GM23248 (cell line): Measurements from ENCODE around the gene FOXN3. TPM values are rescaled to one million over a fixed set of nuclear protein-coding genes. Genes with fewer than 3 reads are reported as not detected.

Experiments used
- DNase-seq: peaks from one replicate; pipeline ENCODE4 v3.0.0-alpha.2; 2015
- H2AFZ ChIP-seq: fragments of 200-600 bp; sonication (generic); 2 replicates; pipeline ENCODE4 v1.6.1; 2016; ENCODE audit warnings: antibody characterized with exemption
- H3F3A ChIP-seq: fragments of 200-600 bp; sonication (generic); 2 replicates; pipeline ENCODE4 v1.6.1; 2016; ENCODE audit warnings: mild to moderate bottlenecking, antibody characterized with exemption, mixed run types; ENCODE audit not compliant: insufficient read depth
- H3K27ac ChIP-seq: fragments of 200-600 bp; sonication (generic); 2 replicates; pipeline ENCODE4 v1.5.1; 2016; ENCODE audit warnings: mild to moderate bottlenecking
- H3K27me3 ChIP-seq: fragments of 200-600 bp; sonication (generic); replicated peaks from 2 replicates; pipeline ENCODE4 v1.6.1; 2016; ENCODE audit warnings: mild to moderate bottlenecking; ENCODE audit not compliant: insufficient read depth
- H3K36me3 ChIP-seq: fragments of 200-600 bp; sonication (generic); 2 replicates; pipeline ENCODE4 v1.6.1; 2016; ENCODE audit warnings: low read depth, mild to moderate bottlenecking
- H3K4me1 ChIP-seq: fragments of 200-600 bp; sonication (generic); 2 replicates; pipeline ENCODE4 v1.6.1; 2016; ENCODE audit warnings: mild to moderate bottlenecking; ENCODE audit not compliant: insufficient read depth
- H3K4me2 ChIP-seq: fragments of 200-600 bp; sonication (generic); one replicate; pipeline ENCODE4 v1.6.1; 2016; ENCODE audit warnings: mild to moderate bottlenecking; ENCODE audit not compliant: unreplicated experiment
- H3K4me3 ChIP-seq: fragments of 200-600 bp; sonication (generic); 2 replicates; pipeline ENCODE4 v1.5.1; 2016; ENCODE audit warnings: mild to moderate bottlenecking
- H3K79me2 ChIP-seq: fragments of 200-600 bp; sonication (generic); 2 replicates; pipeline ENCODE4 v1.6.1; 2016; ENCODE audit warnings: mild to moderate bottlenecking; ENCODE audit not compliant: insufficient read depth
- H3K9ac ChIP-seq: fragments of 200-600 bp; sonication (generic); 2 replicates; pipeline ENCODE4 v1.6.1; 2016; ENCODE audit warnings: mild to moderate bottlenecking
- H3K9me2 ChIP-seq: fragments of 200-600 bp; sonication (generic); 2 replicates; pipeline ENCODE4 v1.6.1; 2016; ENCODE audit warnings: mixed run types, mild to moderate bottlenecking, moderate library complexity; ENCODE audit not compliant: insufficient read depth
- H3K9me3 ChIP-seq: fragments of 200-600 bp; sonication (generic); one replicate; pipeline ENCODE4 v1.6.1; 2017; ENCODE audit warnings: low read depth
- H4K20me1 ChIP-seq: fragments of 200-600 bp; sonication (generic); 2 replicates; pipeline ENCODE4 v1.6.0; 2016; ENCODE audit not compliant: insufficient read depth
- EZH2 ChIP-seq: fragments of 200-600 bp; sonication (generic); IDR thresholded peaks from 2 replicates; pipeline ENCODE4 v1.6.1; 2018; ENCODE audit warnings: antibody characterized with exemption, mild to moderate bottlenecking; ENCODE audit not compliant: insufficient read depth, poor library complexity, severe bottlenecking
- EZH2phosphoT487 ChIP-seq: fragments of 200-600 bp; sonication (generic); IDR thresholded peaks from 2 replicates; pipeline ENCODE4 v1.6.1; 2018; ENCODE audit warnings: antibody characterized with exemption, moderate library complexity, mild to moderate bottlenecking, low read depth; ENCODE audit not compliant: insufficient read depth
- WGBS, 2 experiments: methylation state at CpG; one replicate each; pipeline ENCODE4 v1.1.6; 2015 to 2017; ENCODE audit warnings: low lambda C conversion rate in 2 of 2, low coverage in 1 of 2; ENCODE audit errors: missing lambda C conversion rate in 2 of 2; 5-methylcytosine and 5-hydroxymethylcytosine counted together
- in situ Hi-C: fragments of 300-500 bp; cut with MboI; formaldehyde crosslinking; loops from 2 replicates; pipeline ENCODE4 v1.15.0; 2020
- polyA plus RNA-seq: library from polyadenylated mRNA; unstranded; fragments of >200 nt; fragmentation: Nextera tagmentation; extraction: Ambion mirVana; gene quantifications from 2 replicates; pipeline ENCODE4 v1.2.1, GENCODE V29; 2016
- total RNA-seq: library from RNA; depleted of rRNA; stranded (reverse); fragments of >200 nt; shearing (Covaris generic); gene quantifications from 2 replicates; pipeline ENCODE4 v1.2.3, GENCODE V29; 2014

Gene FOXN3
- total and polyA plus RNA-seq, 2 experiments from 2014 or later = 18.6 to 19.0 TPM

- no peak for DNase-seq
- in situ Hi-C loops = no loop called here
- Histone ChIP-seq H3K9me2 (no peaks in the 10 kb centered on the region), H3K79me2 (no peaks in the 10 kb centered on the region), H3F3A (no peaks in the 10 kb centered on the region), H3K4me2 (no peak overlapping the region), H3K27ac (no peak overlapping the region), H3K9ac (no peak overlapping the region), H3K9me3 (no peaks in the 10 kb centered on the region), H3K27me3 (no peaks in the 10 kb centered on the region), H3K4me1 (no peaks in the 10 kb centered on the region), H3K4me3 (no peak overlapping the region), H2AFZ (no peak overlapping the region), H4K20me1 (no peaks in the 10 kb centered on the region), H3K36me3 (no peaks in the 10 kb centered on the region)
- no peak for TF ChIP-seq EZH2
- TF ChIP-seq EZH2phosphoT487 = no peak
- WGBS, 2 experiments = 89 to 93% methylated on average over 6 of the region's 6 CpGs
Observed at GRCh38 chr14:89129570-89129969, 287.5 kb downstream of the FOXN3 start.

GRCh38 chr14:89128311-89129026 is 288.6 kb downstream of the FOXN3 start:
- H3K9me2 ChIP-seq = no peaks in the 10 kb centered on the region
- H4K20me1 ChIP-seq = no peaks in the 10 kb centered on the region
- H3K9ac ChIP-seq = no peak overlapping the region
- H2AFZ ChIP-seq = no peak overlapping the region
- H3K9me3 ChIP-seq = no peaks in the 10 kb centered on the region
- no peak overlapping the region for H3K27ac ChIP-seq
- WGBS, 2 experiments = 86 to 90% methylated on average over 10 of the region's 10 CpGs
- no peak for TF ChIP-seq EZH2
- no peak for TF ChIP-seq EZH2phosphoT487
- H3K4me1 ChIP-seq = no peaks in the 10 kb centered on the region
- no peak for DNase-seq
- H3F3A ChIP-seq = no peaks in the 10 kb centered on the region
- no peak overlapping the region for H3K4me3 ChIP-seq
- H3K79me2 ChIP-seq = no peaks in the 10 kb centered on the region
- in situ Hi-C loops = no loop called here
- no peaks in the 10 kb centered on the region for H3K27me3 ChIP-seq
- H3K36me3 ChIP-seq = no peaks in the 10 kb centered on the region
- H3K4me2 ChIP-seq = no peak overlapping the region

- Histone ChIP-seq H3K9me3 (no peaks in the 10 kb centered on the region), H3K4me2 (no peak overlapping the region), H3K27ac (no peak overlapping the region), H3K36me3 (no peaks in the 10 kb centered on the region), H3F3A (no peaks in the 10 kb centered on the region), H3K9ac (no peak overlapping the region), H3K4me3 (no peak overlapping the region), H3K4me1 (no peaks in the 10 kb centered on the region), H2AFZ (no peak overlapping the region), H3K27me3 (peaks cover 6% of the 10 kb centered on the region; the same call in 1 of the 2 replicates), H4K20me1 (no peaks in the 10 kb centered on the region), H3K9me2 (no peaks in the 10 kb centered on the region), H3K79me2 (no peaks in the 10 kb centered on the region)
- no peak for TF ChIP-seq EZH2
- no peak for TF ChIP-seq EZH2phosphoT487
- no peak for DNase-seq
- 64 to 68% methylated on average over 4 of the region's 4 CpGs for WGBS, 2 experiments
- in situ Hi-C loops = no loop called here
Observed at GRCh38 chr14:89126461-89126860, 290.6 kb downstream of the FOXN3 start.

- Histone ChIP-seq H3K4me2 (no peak overlapping the region), H3K9me2 (no peaks in the 10 kb centered on the region), H3K27me3 (peaks cover 7% of the 10 kb centered on the region; the same call in 1 of the 2 replicates), H2AFZ (no peak overlapping the region), H3K9me3 (no peaks in the 10 kb centered on the region), H3K4me1 (no peaks in the 10 kb centered on the region), H3K36me3 (no peaks in the 10 kb centered on the region), H3K9ac (no peak overlapping the region), H3K27ac (no peak overlapping the region), H3K79me2 (no peaks in the 10 kb centered on the region), H4K20me1 (no peaks in the 10 kb centered on the region), H3F3A (no peaks in the 10 kb centered on the region), H3K4me3 (no peak overlapping the region)
- DNase-seq = peak; percentile 28
- WGBS, 2 experiments = 40 to 47% methylated on average over 4 of the region's 4 CpGs
- TF ChIP-seq EZH2 (no peak), EZH2phosphoT487 (no peak)
- in situ Hi-C loops = no loop called here
Observed at GRCh38 chr14:89125216-89125615, 291.8 kb downstream of the FOXN3 start.

GRCh38 chr14:89123851-89124250 is 293.2 kb downstream of the FOXN3 start:
- WGBS, 2 experiments = 61 to 70% methylated on average over 1 of the region's 1 CpG
- Histone ChIP-seq H2AFZ (no peak overlapping the region), H4K20me1 (no peaks in the 10 kb centered on the region), H3K4me3 (no peak overlapping the region), H3K4me2 (no peak overlapping the region), H3K27ac (no peak overlapping the region), H3K9ac (no peak overlapping the region), H3K27me3 (peaks cover 7% of the 10 kb centered on the region), H3K79me2 (no peaks in the 10 kb centered on the region), H3F3A (no peaks in the 10 kb centered on the region), H3K36me3 (no peaks in the 10 kb centered on the region), H3K9me3 (no peaks in the 10 kb centered on the region), H3K4me1 (no peaks in the 10 kb centered on the region), H3K9me2 (no peaks in the 10 kb centered on the region)
- DNase-seq = no peak
- in situ Hi-C loops = no loop called here
- no peak for TF ChIP-seq EZH2
- TF ChIP-seq EZH2phosphoT487 = no peak
